Liver (tissue), 9 donors: ENCODE results near the gene ZNF148. TPM values are rescaled to one million over a fixed set of nuclear protein-coding genes. Genes with fewer than 3 reads are reported as not detected.

Source experiments
- DNase-seq: peaks from one replicate; pipeline ENCODE4 v3.0.0-alpha.2; 2017; ENCODE audit warnings: low spot score
- H3K27ac ChIP-seq, 2 donors: one replicate each; pipeline ENCODE4 v1.7.0; 2013; ENCODE audit warnings: inconsistent platforms in 2 of 2, low read length in 2 of 2, control low read depth in 1 of 2, low read depth in 1 of 2, mild to moderate bottlenecking in 1 of 2
- H3K27me3 ChIP-seq, 4 donors: one replicate each; pipeline versions ENCODE4 v1.6.1 to v1.7.0; 2013; ENCODE audit warnings: low read length in 3 of 4, inconsistent platforms in 1 of 4, mild to moderate bottlenecking in 1 of 4, moderate library complexity in 1 of 4; ENCODE audit not compliant: control insufficient read depth in 4 of 4, insufficient read depth in 4 of 4
- H3K36me3 ChIP-seq, 4 donors: one replicate each; pipeline versions ENCODE4 v1.6.1 to v1.7.0; 2013; ENCODE audit warnings: low read length in 3 of 4, mild to moderate bottlenecking in 3 of 4, low read depth in 1 of 4, moderate library complexity in 1 of 4; ENCODE audit not compliant: control insufficient read depth in 4 of 4, insufficient read depth in 3 of 4
- H3K4me1 ChIP-seq, 4 donors: one replicate each; pipeline versions ENCODE4 v1.6.1 to v1.7.0; 2013; ENCODE audit warnings: low read length in 3 of 4, mild to moderate bottlenecking in 3 of 4, moderate library complexity in 1 of 4; ENCODE audit not compliant: control insufficient read depth in 4 of 4, insufficient read depth in 4 of 4
- H3K4me3 ChIP-seq, 3 donors: one replicate each; pipeline versions ENCODE4 v1.6.1 to v1.7.0; 2013; ENCODE audit warnings: low read length in 3 of 3, control low read depth in 1 of 3, low read depth in 1 of 3, mild to moderate bottlenecking in 1 of 3
- H3K9ac ChIP-seq, 2 donors: one replicate each; pipeline ENCODE4 v1.7.0; 2013; ENCODE audit warnings: low read length in 2 of 2, mild to moderate bottlenecking in 2 of 2, moderate library complexity in 2 of 2, control low read depth in 1 of 2, low read depth in 1 of 2
- H3K9me3 ChIP-seq, 4 donors: one replicate each; pipeline versions ENCODE4 v1.6.1 to v1.7.0; 2013; ENCODE audit warnings: low read length in 3 of 4; ENCODE audit not compliant: control insufficient read depth in 4 of 4
- ATF3 ChIP-seq: IDR thresholded peaks from 2 replicates; pipeline ENCODE4 v1.6.1; 2016; ENCODE audit warnings: antibody characterized with exemption
- CTCF ChIP-seq: fragments of 150-350 bp; IDR thresholded peaks from 2 replicates; pipeline ENCODE4 v1.5.1; 2017; ENCODE audit warnings: improper control_type of control experiment, low read depth, low read length; ENCODE audit not compliant: missing input control
- EGR1 ChIP-seq, 2 donors: IDR thresholded peaks; 2 replicates each; pipeline ENCODE4 v1.6.1; 2016 to 2018; ENCODE audit warnings: antibody characterized with exemption in 2 of 2, low read depth in 2 of 2
- FOXA1 ChIP-seq: IDR thresholded peaks from 2 replicates; pipeline ENCODE4 v1.6.1; 2016; ENCODE audit warnings: antibody characterized with exemption
- FOXA2 ChIP-seq: IDR thresholded peaks from 2 replicates; pipeline ENCODE4 v1.6.1; 2016; ENCODE audit warnings: antibody characterized with exemption
- GABPA ChIP-seq, 2 donors: IDR thresholded peaks in 1 of 2; conservative IDR thresholded peaks in 1 of 2; 2 replicates each; pipeline ENCODE4 v1.6.1; 2016; ENCODE audit warnings: antibody characterized with exemption in 2 of 2, mild to moderate bottlenecking in 1 of 2, moderate library complexity in 1 of 2
- HNF4A ChIP-seq, 2 donors: conservative IDR thresholded peaks; 2 replicates each; pipeline ENCODE4 v1.6.1; 2016; ENCODE audit warnings: antibody characterized with exemption in 2 of 2, mild to moderate bottlenecking in 2 of 2
- HNF4G ChIP-seq: IDR thresholded peaks from 2 replicates; pipeline ENCODE4 v1.6.1; 2016; ENCODE audit warnings: antibody characterized with exemption
- JUND ChIP-seq, 2 donors: IDR thresholded peaks; 2 replicates each; pipeline ENCODE4 v1.6.1; 2016; ENCODE audit warnings: antibody characterized with exemption in 2 of 2
- MAX ChIP-seq: IDR thresholded peaks from 2 replicates; pipeline ENCODE4 v1.6.1; 2016; ENCODE audit warnings: antibody characterized with exemption
- NR2F2 ChIP-seq: IDR thresholded peaks from 2 replicates; pipeline ENCODE4 v1.6.1; 2016; ENCODE audit warnings: antibody characterized with exemption
- RAD21 ChIP-seq, 2 donors: IDR thresholded peaks; 2 replicates each; pipeline ENCODE4 v1.6.1; 2016; ENCODE audit warnings: antibody characterized with exemption in 2 of 2, mild to moderate bottlenecking in 2 of 2
- RXRA ChIP-seq, 2 donors: IDR thresholded peaks; 2 replicates each; pipeline ENCODE4 v1.6.1; 2017 to 2018; ENCODE audit warnings: antibody characterized with exemption in 2 of 2, mild to moderate bottlenecking in 1 of 2
- SP1 ChIP-seq: IDR thresholded peaks from 2 replicates; pipeline ENCODE4 v1.6.1; 2018; ENCODE audit warnings: antibody characterized with exemption, mild to moderate bottlenecking
- TAF1 ChIP-seq: conservative IDR thresholded peaks from 2 replicates; pipeline ENCODE4 v1.6.1; 2016; ENCODE audit warnings: antibody characterized with exemption, mild to moderate bottlenecking
- YY1 ChIP-seq: IDR thresholded peaks from 2 replicates; pipeline ENCODE4 v1.6.1; 2016; ENCODE audit warnings: antibody characterized with exemption, mild to moderate bottlenecking
- ZBTB33 ChIP-seq: IDR thresholded peaks from 2 replicates; pipeline ENCODE4 v1.6.1; 2016; ENCODE audit warnings: antibody characterized with exemption
- WGBS: extraction: QIAGEN DNeasy Blood & Tissue Kit; methylation state at CpG from one replicate; pipeline ENCODE4 v1.1.7; 2013; 5-methylcytosine and 5-hydroxymethylcytosine counted together
- polyA plus RNA-seq, 2 donors: library from polyadenylated mRNA; stranded (reverse) in 1 of 2; unstranded in 1 of 2; fragments of 200-250 nt in 1 of 2; fragments of >200 nt in 1 of 2; fragmentation: Nextera tagmentation in 1 of 2; extraction: Ambion mirVana in 1 of 2; gene quantifications; one replicate each; pipeline versions ENCODE4 v1.2.1 to v1.2.3, GENCODE V29; 2013 to 2015
- total RNA-seq, 2 donors: library from RNA; depleted of rRNA; stranded (reverse); fragments of >200 nt; gene quantifications; one replicate each; pipeline ENCODE4 v1.2.3, GENCODE V29; 2014
- TF ChIP-seq, protein P1 (sequence below): IDR thresholded peaks from 2 replicates; pipeline ENCODE4 v1.6.1; 2016; ENCODE audit warnings: antibody characterized with exemption, mild to moderate bottlenecking
- donor health status: healthy.
- donor health status: healthy.
- donor health status: healthy.
- donor health status: healthy.
- donor health status: healthy.

ZNF148 gene
- total and polyA plus RNA-seq, 4 donors = 4.0 to 20.3 (median 17.1) TPM

- no peak for TF ChIP-seq SP1
- no peak for TF ChIP-seq FOXA2
- TF ChIP-seq MAX = no peak
- TF ChIP-seq NR2F2 = no peak
- TF ChIP-seq GABPA (IDR thresholded peaks at IDR 0.05 in 1 of 2, conservative IDR thresholded peaks at IDR 0.05 in 1 of 2) = no peak
- WGBS = 92% methylated on average over 7 of the region's 7 CpGs
- Histone ChIP-seq H3K27me3 (no peaks in the 10 kb centered on the region), H3K36me3 (peaks cover 0 to 2% (median under 1%) of the 10 kb centered on the region in 4 donors), H3K9me3 (no peaks in the 10 kb centered on the region), H3K9ac (no peak overlapping the region), H3K27ac (no peak overlapping the region), H3K4me3 (no peak overlapping the region), H3K4me1 (peaks cover 0 to 4% (median 0%) of the 10 kb centered on the region in 4 donors)
- no peak for DNase-seq
Observed at GRCh38 chr3:125271127-125271526, 104.0 kb downstream of the ZNF148 start.

GRCh38 chr3:125267460-125267859, 107.7 kb downstream of the ZNF148 start:
- TF ChIP-seq NR2F2 (no peak), FOXA2 (no peak), ATF3 (no peak), JUND (IDR thresholded peaks at IDR 0.05) (no peak), EGR1 (IDR thresholded peaks at IDR 0.05; ENCODE audit: low read depth in 2 of 2) (no peak), MAX (no peak), SP1 (no peak), GABPA (IDR thresholded peaks at IDR 0.05 in 1 of 2, conservative IDR thresholded peaks at IDR 0.05 in 1 of 2) (no peak), FOXA1 (no peak), HNF4G (no peak), HNF4A (conservative IDR thresholded peaks at IDR 0.05) (no peak), TAF1 (no peak), YY1 (no peak), RXRA (IDR thresholded peaks at IDR 0.05) (no peak), RAD21 (IDR thresholded peaks at IDR 0.05) (no peak), ZBTB33 (no peak), CTCF (no peak)
- TF ChIP-seq, protein P1, sequence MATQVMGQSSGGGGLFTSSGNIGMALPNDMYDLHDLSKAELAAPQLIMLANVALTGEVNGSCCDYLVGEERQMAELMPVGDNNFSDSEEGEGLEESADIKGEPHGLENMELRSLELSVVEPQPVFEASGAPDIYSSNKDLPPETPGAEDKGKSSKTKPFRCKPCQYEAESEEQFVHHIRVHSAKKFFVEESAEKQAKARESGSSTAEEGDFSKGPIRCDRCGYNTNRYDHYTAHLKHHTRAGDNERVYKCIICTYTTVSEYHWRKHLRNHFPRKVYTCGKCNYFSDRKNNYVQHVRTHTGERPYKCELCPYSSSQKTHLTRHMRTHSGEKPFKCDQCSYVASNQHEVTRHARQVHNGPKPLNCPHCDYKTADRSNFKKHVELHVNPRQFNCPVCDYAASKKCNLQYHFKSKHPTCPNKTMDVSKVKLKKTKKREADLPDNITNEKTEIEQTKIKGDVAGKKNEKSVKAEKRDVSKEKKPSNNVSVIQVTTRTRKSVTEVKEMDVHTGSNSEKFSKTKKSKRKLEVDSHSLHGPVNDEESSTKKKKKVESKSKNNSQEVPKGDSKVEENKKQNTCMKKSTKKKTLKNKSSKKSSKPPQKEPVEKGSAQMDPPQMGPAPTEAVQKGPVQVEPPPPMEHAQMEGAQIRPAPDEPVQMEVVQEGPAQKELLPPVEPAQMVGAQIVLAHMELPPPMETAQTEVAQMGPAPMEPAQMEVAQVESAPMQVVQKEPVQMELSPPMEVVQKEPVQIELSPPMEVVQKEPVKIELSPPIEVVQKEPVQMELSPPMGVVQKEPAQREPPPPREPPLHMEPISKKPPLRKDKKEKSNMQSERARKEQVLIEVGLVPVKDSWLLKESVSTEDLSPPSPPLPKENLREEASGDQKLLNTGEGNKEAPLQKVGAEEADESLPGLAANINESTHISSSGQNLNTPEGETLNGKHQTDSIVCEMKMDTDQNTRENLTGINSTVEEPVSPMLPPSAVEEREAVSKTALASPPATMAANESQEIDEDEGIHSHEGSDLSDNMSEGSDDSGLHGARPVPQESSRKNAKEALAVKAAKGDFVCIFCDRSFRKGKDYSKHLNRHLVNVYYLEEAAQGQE = no peak
- Histone ChIP-seq H3K36me3 (peaks cover 0 to 2% (median under 1%) of the 10 kb centered on the region in 4 donors), H3K27me3 (no peaks in the 10 kb centered on the region), H3K9ac (no peak overlapping the region), H3K4me1 (peaks cover 0 to 3% (median 0%) of the 10 kb centered on the region in 4 donors), H3K27ac (no peak overlapping the region), H3K9me3 (no peaks in the 10 kb centered on the region), H3K4me3 (no peak overlapping the region)
- no peak for DNase-seq
- WGBS = 91% methylated on average over 1 of the region's 1 CpG
